Ramos (cell line): ENCODE measurements around the gene PARD3.

Experiments
- in situ Hi-C: fragments of 300-500 bp; cut with MboI; formaldehyde crosslinking; loops from one replicate; pipeline ENCODE4 v1.14.3; 2022; ENCODE audit warnings: low sequenced_read_pairs; ENCODE audit not compliant: unreplicated experiment

PARD3 gene

DNA sequence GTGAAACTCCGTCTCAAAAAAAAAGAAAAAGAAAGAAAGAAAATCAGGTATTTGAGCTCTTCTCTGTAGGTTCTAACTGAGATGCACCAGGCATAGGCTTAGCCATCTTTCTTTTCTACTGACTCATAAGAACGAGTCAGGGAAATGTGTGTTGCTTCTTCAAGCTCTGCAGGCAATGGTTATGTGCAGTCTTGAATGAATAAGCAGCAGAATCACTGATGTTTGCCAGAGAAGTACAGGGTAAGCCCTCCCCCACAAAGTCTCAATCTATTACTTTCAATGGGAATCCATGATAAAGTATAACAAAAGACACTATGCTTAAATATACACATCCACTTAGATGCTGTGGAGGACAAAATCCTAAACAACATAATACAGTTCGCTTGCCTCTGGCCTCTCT, 239.2 kb downstream of the PARD3 start:
- in situ Hi-C loops, result no loop called here

DNA sequence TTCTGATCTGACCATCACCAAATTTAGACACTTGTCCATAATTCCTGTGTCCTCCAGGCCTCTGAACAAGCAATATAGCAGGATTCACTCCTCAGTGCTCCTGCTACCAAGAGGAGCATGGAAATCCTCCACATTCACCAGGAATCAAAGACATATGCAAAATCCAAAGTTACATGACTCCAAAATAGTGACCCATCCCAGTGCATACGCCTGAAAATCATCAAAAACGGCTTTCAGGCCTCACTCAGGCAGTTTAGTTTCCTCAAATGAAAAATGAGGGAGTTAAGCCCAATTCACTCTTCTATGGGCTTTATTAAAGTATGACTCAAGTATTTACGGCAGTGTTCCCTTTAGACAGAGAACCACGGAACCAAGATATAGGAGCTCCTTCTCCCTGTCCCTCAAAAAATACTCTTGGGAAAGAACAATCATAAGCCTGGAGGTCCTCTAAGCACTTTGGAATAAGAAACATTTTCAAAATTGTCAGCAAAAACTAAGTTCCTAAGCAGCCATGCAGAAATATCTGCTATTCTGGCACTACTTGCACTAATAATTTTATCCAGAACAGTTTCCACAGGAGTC, 240.7 kb downstream of the PARD3 start:
- in situ Hi-C loops, result no loop called here

DNA sequence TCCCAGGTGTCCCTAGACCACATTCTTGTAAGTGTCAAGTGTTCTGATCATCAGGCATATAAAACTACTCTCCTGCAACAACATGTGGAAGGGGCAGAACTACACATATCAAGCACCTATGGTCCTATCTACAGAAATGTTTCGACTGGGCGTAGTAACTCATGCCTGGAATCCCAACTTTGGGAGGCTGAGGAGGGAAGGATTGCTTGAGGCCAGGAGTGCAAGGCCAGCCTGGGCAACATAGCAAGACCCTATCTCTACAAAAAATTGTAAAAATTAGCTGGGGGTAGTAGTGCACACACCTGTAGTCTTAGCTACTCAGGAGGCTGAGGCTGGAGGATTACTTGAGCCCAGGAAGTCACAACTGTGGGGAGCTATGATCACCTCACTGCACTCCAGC, 244.2 kb downstream of the PARD3 start:
- in situ Hi-C loops, result no loop called here

- in situ Hi-C loops, result no loop called here
These were observed 247.3 kb downstream of the PARD3 start for GRCh38 chr10:34567659-34568253.

DNA sequence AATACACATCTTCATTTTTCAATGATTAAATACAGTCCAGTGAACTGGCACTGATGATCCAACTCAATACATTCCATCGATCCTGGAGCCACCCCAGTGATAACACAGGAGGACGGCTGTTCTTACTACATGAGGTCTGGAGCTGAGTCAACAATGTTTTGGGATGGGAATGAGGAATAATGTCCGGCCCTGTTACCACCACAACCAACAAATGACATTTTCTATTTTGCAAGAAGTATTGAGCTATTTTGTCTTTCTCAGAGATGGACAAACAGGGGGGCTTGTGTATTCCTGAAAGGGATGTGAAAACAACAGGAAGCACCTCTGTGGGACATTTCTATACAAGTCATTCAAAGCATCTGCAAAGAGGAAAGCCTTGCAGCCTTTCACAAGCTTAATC, 249.2 kb downstream of the PARD3 start:
- in situ Hi-C loops, result no loop called here

DNA sequence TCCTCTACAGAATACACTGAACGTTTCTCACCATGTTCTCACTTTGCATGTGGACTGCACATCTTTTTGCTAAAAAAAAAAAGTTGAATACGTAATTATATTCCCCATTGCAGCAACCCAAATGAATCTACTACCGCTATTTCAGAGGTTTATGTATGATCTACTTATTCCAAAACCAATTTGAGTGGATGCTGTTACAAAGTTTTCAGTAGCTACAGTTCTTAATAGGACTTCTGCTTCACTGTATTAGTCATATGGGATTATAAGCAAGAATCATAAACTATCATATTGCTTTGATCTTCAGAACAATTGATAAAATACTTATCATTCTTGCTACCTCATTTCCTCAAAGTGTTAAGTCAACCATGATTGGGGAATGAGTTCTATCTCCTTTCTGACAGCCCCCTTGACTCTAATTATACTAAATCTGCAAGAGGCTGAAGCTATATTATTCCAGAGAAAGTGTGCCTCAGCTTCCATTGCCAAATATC, 257.0 kb downstream of the PARD3 start:
- in situ Hi-C loops, result no loop called here

DNA sequence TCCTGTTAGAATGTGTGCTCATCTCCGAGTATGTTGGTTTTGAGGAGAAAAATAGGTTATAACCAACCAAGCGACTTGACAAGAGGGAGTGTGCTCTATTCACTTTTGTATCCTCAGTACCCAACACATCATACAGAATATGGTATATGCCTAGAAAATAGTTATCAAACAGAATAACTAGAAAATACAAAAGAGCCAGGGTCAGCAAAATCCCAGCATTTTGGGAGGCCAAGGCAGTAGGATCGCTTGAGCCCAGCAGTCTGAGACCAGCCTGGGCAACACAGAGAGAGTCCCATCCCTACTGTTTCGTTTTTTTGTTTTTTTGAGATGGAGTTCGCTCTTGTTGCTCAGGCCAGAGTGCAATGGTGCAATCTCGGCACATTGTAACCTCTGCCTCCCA, 257.9 kb downstream of the PARD3 start:
- in situ Hi-C loops, result no loop called here

DNA sequence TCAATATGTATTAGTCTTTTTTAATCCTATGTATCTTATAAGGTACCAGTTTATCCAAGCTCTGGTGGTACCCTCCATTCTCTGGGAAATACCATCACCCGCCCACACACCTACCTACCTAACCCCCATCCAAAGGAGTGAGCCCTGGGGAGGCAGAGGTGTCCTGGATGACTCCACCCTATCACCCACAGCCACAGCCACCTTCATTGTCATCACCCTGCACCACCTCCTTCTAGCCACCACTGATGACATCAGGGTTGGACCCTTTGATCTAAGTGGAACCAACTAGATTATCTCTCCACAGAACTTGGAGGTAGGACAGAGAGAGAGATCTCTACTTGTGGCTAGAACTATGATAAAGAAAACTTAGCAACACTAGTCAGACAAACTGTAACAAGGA, 259.4 kb downstream of the PARD3 start:
- in situ Hi-C loops, result no loop called here

- in situ Hi-C loops, result no loop called here
These were observed 261.3 kb downstream of the PARD3 start for GRCh38 chr10:34553747-34554146.

GRCh38 chr10:34551295-34551694, 263.8 kb downstream of the PARD3 start:
- in situ Hi-C loops, result no loop called here

DNA sequence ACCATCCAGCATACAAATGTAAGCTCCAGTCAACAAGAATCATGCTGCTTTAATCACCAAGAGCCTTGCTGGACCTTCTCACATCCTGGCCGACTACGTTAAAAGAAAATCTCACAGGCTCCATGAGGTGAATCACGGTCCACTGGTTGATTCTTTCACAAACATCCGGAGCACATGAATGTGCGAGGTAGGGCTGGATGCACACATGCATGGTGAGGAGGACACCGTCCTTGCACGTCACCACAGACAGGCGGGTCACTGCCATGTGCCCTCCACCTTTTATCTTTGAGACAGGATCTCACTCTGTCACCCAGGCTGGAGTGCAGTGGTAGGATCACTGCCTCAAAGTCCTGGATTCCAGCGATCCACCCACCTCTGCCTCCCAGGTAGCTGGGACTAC, 265.1 kb downstream of the PARD3 start:
- in situ Hi-C loops, result no loop called here

- in situ Hi-C loops, result no loop called here
These were observed 266.1 kb downstream of the PARD3 start for GRCh38 chr10:34549001-34549400.

DNA sequence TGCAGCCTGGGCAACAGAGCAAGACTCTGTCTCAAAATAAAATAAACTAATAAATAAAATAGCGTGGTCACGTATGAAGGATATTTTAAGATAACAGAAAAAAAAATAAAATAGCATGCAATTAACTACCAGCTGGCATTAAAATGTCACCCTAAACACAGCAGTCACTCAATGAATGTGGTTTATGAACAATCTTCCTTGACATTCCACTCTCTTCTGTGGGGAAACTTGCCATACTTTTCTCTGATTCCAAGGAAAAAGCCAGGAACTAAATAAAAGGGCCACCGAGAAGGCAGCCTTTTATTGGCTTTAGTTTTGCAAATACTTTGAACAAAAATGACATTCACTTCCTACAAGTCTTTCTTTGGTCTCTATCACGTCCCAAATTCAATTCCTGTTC, 266.6 kb downstream of the PARD3 start:
- in situ Hi-C loops, result no loop called here

DNA sequence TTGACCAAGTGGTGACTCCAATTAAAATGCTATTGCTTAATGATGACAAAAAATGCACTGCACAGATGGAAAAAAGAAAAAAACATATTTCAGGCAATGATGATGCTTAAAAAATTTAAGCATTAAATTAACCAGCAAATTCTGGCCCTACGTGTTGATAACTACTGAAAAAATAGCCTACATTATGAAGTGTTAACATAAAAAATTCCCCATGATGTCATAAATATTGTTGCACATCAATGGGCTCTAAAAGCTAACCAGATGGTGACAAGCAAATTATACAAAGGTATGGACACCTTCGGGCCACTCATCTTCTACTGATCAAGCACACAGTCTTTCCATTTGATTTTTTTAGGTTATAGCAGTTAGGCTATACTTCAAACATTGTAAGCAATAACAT, 267.4 kb downstream of the PARD3 start:
- in situ Hi-C loops, result no loop called here

GRCh38 chr10:34547291-34547690, 267.8 kb downstream of the PARD3 start:
- in situ Hi-C loops, result no loop called here

DNA sequence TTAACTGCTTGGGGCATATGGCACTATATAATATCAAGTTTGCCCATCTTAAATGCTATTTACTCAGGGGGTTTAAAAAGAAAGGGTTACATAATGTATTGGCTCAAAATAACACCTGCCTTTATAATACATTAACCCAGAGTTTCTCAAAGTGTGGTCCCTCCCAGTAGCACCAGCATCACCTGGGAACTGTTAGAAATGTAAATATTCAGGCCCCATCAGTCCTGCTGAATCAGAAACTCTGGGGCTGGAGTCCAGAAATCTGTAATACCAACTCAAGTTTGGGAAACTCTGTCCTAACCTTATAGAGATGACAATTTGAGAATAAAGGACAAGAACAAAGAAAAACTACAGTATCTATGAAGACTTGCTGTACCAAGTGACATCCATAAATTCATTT, 270.7 kb downstream of the PARD3 start:
- in situ Hi-C loops, result no loop called here

GRCh38 chr10:34543716-34544115, 271.4 kb downstream of the PARD3 start:
- in situ Hi-C loops, result no loop called here

DNA sequence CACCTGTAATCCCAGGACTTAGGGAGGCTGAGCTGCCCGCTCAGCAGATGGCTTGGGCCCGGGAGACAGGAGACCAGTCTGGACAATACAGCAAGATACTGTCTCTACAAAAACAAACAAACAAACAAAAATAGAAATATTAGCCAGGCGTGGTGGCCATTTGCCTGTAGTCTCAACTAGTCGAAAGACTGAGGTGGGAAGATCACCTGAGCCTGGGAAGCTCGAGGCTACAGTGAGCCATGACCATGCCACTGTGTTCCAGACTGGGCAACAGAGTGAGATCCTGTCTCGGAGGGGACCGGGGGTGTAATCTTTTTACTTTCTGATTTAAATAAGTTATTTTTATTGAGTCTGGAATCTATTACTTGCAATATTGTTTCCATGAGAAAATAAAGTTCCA, 274.6 kb downstream of the PARD3 start:
- in situ Hi-C loops, result no loop called here

DNA sequence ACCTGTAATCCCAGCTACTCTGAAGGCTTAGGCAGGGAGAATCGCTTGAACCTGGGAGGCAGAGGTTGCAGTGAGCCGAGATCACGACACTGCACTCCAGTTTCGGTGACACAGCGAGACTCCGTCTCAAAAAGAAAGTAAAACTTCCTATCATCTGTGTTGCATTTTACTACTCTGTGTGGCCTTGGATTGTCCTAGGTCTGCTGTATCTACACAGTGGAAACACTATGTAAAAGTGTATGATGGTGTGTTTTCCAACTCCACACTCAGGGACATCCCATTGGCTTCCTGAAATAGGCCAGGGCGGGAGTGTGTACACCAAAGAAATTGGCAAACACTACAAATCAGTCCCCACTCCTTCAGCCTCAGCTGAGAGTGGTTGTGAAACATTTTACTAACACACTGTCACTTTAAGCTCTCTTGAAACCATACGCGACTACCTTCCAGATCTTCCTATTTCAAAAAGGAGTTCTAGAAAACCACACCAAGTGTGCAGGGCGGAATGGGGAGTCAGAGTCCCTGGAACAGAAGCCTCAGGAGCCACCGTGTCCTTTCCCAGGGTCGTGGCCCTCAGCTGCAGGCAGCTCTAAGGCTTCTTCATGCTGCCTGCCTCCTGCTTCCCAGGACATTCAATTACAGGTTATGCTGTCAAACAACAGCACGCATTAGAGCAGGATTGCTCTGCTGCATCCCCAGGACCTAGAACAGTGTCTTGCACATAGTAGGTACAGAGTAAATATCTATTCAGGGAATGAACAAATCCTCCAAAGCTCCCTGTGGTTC, 275.4 kb downstream of the PARD3 start:
- in situ Hi-C loops, result no loop called here

- in situ Hi-C loops, result no loop called here
These were observed 276.7 kb downstream of the PARD3 start for GRCh38 chr10:34538281-34538829.

DNA sequence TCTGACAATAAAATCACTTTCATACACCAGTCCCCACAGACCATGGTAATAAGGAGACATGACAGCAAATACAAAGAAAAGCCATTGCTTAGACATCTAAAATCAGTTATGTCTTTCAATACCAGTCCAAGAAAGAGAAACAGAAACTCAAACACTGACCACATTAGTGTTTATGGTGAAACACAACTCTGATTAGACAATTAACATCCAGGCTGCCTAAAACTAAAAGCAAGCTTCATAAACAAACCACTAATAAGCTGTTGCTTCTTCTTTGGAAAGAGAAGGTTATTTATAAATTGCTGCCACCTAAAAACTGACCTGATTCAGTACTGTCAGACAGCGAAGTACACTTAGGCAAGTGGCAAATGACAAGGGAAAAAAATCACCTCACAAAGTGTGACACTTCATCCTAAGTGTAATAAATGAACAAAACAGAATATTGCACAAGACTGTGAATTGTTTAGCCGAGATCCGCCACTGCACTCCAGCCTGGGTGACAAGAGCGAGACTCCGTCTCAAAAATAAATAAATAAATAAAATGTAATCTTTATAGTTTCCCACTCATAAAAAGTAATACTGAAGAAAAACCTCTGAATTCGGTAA, 277.4 kb downstream of the PARD3 start:
- in situ Hi-C loops, result no loop called here
